ENCODE data around the gene SGIP1.

SGIP1 gene

DNA sequence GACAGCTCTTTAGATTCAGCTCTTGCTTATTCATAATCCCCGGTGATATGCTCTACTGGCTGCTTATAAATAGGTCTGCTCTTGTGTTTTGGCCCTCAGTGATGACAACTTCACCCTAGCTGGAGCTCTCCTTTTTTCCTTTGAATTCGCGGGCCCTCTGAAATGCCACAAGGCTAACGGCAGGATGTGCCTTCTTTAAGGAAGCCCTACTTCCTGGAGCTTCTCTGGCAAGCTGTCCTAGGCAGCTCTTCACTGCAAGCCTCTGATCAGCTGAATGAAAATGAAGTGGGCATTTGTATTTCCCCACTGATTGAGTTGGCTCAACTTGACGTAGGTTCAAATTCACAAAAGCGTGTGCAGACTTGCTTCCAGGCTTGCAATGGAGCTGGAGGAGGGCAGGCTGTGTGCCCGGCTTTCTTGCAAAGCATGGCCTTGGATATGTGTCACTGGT is 22.2 kb downstream of the SGIP1 start:
- TF ChIP-seq, protein P1, sequence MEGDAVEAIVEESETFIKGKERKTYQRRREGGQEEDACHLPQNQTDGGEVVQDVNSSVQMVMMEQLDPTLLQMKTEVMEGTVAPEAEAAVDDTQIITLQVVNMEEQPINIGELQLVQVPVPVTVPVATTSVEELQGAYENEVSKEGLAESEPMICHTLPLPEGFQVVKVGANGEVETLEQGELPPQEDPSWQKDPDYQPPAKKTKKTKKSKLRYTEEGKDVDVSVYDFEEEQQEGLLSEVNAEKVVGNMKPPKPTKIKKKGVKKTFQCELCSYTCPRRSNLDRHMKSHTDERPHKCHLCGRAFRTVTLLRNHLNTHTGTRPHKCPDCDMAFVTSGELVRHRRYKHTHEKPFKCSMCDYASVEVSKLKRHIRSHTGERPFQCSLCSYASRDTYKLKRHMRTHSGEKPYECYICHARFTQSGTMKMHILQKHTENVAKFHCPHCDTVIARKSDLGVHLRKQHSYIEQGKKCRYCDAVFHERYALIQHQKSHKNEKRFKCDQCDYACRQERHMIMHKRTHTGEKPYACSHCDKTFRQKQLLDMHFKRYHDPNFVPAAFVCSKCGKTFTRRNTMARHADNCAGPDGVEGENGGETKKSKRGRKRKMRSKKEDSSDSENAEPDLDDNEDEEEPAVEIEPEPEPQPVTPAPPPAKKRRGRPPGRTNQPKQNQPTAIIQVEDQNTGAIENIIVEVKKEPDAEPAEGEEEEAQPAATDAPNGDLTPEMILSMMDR (IDR thresholded peaks at IDR 0.05): no peak

DNA sequence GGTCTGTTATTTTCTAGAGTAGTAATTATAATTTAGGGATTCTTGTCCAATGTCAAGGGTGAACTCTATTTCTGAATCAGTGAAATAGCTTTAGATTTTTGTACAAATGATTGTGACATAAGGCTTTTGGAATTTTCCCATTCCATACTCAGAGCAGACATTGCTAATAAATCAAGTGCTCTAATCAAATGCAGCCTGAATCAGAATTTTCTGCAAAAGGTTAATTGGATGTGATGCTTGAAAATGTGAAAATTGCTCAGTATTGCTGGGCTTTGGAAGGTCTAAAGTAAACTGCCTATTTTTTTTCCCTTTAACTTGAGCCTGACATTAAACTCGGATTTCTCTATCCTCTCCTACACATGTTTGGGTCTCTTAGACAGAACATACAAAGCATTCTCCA is 23.2 kb downstream of the SGIP1 start:
- TF ChIP-seq, protein P1 (IDR thresholded peaks at IDR 0.05): no peak

DNA sequence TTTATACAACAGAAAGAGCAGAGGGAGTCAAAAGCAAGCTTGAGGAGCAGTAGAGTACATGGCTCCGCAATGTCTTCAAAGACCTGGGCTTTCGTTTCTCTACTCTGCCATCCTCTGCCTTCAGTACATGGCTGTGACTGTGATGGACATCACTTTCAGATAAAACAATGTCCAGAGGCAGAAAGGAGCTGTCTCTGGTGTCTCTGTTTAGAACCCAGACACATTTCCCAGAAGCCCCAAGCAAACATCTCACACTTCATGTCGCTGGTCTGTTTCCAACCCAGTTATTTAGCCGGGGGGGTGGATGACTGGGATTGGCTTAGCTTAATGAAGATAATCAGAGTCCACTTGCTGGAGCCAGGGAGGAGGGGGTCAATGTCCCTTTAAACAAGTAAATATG is 25.6 kb downstream of the SGIP1 start:
- TF ChIP-seq, protein P1 (IDR thresholded peaks at IDR 0.05): no peak

DNA sequence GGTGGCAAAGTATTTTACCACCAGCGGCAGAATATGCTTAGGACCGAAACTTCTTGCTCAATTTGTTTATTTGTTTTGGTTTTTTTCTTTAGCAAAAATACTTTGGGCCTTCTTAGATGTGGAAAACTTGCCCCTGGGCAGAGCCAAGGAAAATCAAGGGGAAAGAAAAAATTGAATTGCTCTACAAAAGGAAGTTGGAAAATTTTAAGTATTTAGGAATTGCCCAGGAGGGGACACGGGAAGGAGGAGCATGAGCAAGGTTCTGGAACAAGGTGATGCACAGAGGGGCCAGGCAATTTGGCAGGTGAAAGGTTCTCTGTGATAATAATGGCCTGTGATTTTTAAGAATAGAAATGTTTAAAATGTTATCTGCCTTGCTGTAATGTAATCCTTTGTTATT is 28.6 kb downstream of the SGIP1 start:
- TF ChIP-seq, protein P1 (IDR thresholded peaks at IDR 0.05): no peak

DNA sequence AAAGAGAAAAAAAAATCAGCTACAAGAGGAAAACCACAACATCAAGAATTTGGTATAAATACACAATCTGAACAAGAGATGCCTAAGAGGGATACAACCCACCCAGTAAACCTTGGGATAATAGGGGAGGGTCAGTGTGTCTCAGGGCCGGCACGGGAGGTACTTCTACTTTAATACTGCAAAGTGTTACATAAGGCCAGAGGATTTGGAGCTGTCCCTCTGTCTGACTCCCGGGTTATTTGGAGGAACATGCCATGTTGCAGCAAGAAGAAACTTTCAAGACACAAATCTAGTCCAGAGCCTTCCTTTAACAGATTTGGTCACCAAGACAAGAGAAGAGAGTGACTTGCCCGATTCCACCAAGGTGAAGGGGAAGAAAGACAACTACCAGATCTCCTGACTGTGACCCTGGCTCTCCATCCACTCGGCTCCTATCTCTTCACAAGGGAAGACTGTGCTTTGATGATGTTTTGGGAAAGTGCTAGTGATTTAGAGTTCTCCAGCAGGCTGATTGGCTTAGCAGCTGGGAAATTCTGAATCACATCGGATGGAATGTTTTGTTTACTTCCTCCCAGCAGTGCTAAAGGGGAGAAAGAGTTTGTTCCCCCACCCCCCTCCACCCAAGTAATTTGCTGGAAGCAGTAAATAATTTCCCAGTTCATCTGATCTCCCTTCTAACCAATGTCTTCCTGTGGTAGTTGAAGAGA is 29.3 kb downstream of the SGIP1 start:
- TF ChIP-seq, protein P1 (IDR thresholded peaks at IDR 0.05): no peak

DNA sequence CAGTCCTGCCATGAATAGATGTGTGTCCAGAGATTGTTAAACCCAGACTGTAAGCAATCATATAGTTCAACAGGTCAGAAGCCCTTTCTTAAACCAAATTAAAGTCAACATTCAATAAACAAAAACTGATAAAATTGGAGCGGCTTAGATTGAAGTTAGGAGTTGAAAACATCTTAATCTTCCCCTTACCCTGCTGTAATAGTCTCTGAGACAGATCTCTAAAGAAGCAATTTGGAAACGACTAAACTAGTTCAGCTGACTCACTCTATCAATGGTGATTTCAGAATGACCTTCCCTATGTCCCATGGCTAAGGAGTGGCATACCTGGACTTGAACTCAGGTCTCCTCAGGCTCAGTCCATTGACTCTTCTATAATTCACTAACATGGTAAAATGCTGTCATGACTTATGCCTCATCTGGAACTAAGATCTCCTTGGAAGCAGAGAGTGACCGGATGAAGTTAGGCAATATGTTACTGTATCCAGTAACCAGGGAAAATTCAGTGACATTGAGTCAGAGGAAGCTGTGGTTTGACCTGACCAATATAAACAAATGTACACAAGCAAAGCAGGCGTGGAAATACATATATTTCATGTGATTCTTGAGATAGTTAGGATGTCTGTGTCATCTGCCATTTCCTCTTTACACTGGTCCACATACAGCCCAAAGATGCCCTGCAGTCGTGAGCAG is 30.1 kb downstream of the SGIP1 start:
- TF ChIP-seq, protein P1 (IDR thresholded peaks at IDR 0.05): no peak

DNA sequence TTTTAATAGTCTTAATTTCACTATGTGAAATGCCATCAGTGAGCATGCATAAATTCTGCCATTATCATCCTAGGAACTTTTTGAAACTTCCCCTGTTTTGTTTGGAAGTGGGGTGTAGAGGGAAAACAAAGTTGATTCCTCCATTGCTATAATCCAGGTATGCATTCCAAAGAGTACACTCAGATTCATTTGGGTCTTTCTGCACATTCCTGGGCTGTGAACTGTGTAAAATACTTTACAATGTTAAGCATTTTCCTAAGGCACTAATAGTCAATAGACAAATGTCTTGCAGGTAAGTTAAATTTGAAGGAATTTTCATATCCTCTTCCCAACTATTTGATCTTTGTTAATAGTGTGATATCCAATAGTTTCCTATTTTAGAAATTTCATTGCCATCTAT is 36.2 kb downstream of the SGIP1 start:
- TF ChIP-seq, protein P1 (IDR thresholded peaks at IDR 0.05): no peak
